K562 (cell line): ENCODE results near the gene NUBP2. TPM values are rescaled to one million over a fixed set of nuclear protein-coding genes. Genes with fewer than 3 reads are reported as not detected.
A peak's percentile ranks its signal among the peaks of the same experiment; 100 is the strongest.

Experiments
- ATF4 ChIP-seq: fragments of 450-650 bp; formaldehyde crosslinking; IDR thresholded peaks from 2 replicates; pipeline ENCODE4 v1.4.0; 2022; ENCODE audit warnings: mild to moderate bottlenecking, moderate library complexity
- E2F8 ChIP-seq: fragments of 450-650 bp; IDR thresholded peaks from 2 replicates; pipeline ENCODE4 v1.7.1; 2018; ENCODE audit warnings: mild to moderate bottlenecking, low read depth; ENCODE audit not compliant: partially characterized antibody
- HES1 ChIP-seq: fragments of 450-650 bp; IDR thresholded peaks from 2 replicates; pipeline ENCODE4 v1.6.1; 2016; ENCODE audit warnings: low read depth, mild to moderate bottlenecking, moderate library complexity
- NCOA2 ChIP-seq, 2 experiments: fragments of 450-650 bp; IDR thresholded peaks; 2 replicates each; pipeline ENCODE4 v1.6.1; 2018; ENCODE audit warnings: mild to moderate bottlenecking in 2 of 2, moderate library complexity in 1 of 2; ENCODE audit not compliant: partially characterized antibody in 2 of 2
- NR2C2 ChIP-seq, 2 experiments: fragments of 200-800 bp in 1 of 2; sonication (Bioruptor generic) in 1 of 2; sonication (generic) in 1 of 2; formaldehyde crosslinking in 1 of 2; IDR thresholded peaks; 2 replicates each; pipeline versions ENCODE4 v1.6.1 to v1.8.0; 2016 to 2022; ENCODE audit warnings: mild to moderate bottlenecking in 1 of 2, missing compliant biosample characterization in 1 of 2, missing genetic modification characterization in 1 of 2, missing genetic modification reagents in 1 of 2
- PRPF4 ChIP-seq: fragments of 200-400 bp; formaldehyde crosslinking; IDR thresholded peaks from one replicate; pipeline ENCODE4 v1.6.1; 2017; ENCODE audit warnings: low read length, low read depth, mild to moderate bottlenecking; ENCODE audit not compliant: insufficient read depth, poor library complexity, severe bottlenecking
- RBFOX2 ChIP-seq: fragments of 200-400 bp; formaldehyde crosslinking; IDR thresholded peaks from 2 replicates; pipeline ENCODE4 v1.6.1; 2017; ENCODE audit warnings: low read depth, mild to moderate bottlenecking, low read length, moderate library complexity
- RNF2 ChIP-seq: sonication (generic); IDR thresholded peaks from 2 replicates; pipeline ENCODE4 v1.6.1; 2016
- SLC30A9 ChIP-seq: fragments of 250-450 bp; sonication (Bioruptor Pico); IDR thresholded peaks from 2 replicates; pipeline ENCODE4 v1.8.0; 2022; ENCODE audit warnings: mild to moderate bottlenecking, moderate library complexity
- TBP ChIP-seq: optimal IDR thresholded peaks from 2 replicates; pipeline ENCODE3; 2011; ENCODE audit warnings: low read depth, low read length, improper control_type of control experiment
- U2AF1 ChIP-seq: fragments of 200-400 bp; formaldehyde crosslinking; optimal IDR thresholded peaks from 2 replicates; pipeline ENCODE3; 2017; ENCODE audit warnings: mild to moderate bottlenecking, low read depth, low read length, moderate library complexity
- ZKSCAN3 ChIP-seq: fragments of 250-450 bp; sonication (Bioruptor Pico); IDR thresholded peaks from 2 replicates; pipeline ENCODE4 v1.4.0; 2020
- ZNF133 ChIP-seq: fragments of 250-450 bp; sonication (Bioruptor Pico); IDR thresholded peaks from 2 replicates; pipeline ENCODE4 v1.4.0; 2020; ENCODE audit warnings: mild to moderate bottlenecking
- ZNF280B ChIP-seq: fragments of 250-450 bp; sonication (Bioruptor Pico); IDR thresholded peaks from 2 replicates; pipeline ENCODE4 v1.5.1; 2021; ENCODE audit warnings: mild to moderate bottlenecking
- ZNF408 ChIP-seq: fragments of 250-450 bp; sonication (Bioruptor Pico); IDR thresholded peaks from 2 replicates; pipeline ENCODE4 v1.4.0; 2020; ENCODE audit warnings: low read depth, mild to moderate bottlenecking, moderate library complexity
- ZNF707 ChIP-seq: fragments of 250-450 bp; sonication (Bioruptor Pico); conservative IDR thresholded peaks from 2 replicates; pipeline ENCODE4 v1.8.0; 2022; ENCODE audit warnings: inconsistent platforms, mild to moderate bottlenecking, moderate library complexity
- ZNF77 ChIP-seq: fragments of 250-450 bp; sonication (Bioruptor Pico); IDR thresholded peaks from 2 replicates; pipeline ENCODE4 v1.5.0; 2020
- polyA plus RNA-seq, 8 experiments: library from polyadenylated mRNA; depleted of rRNA in 4 of 8; stranded (reverse) in 5 of 8; unstranded in 3 of 8; fragments of >200 nt; fragmentation: Nextera tagmentation in 2 of 8; fragmentation: Illumina TruSeq in 1 of 8; extraction: Ambion mirVana in 2 of 8; extraction: Trizol in 1 of 8; gene quantifications; 2 replicates each; pipeline versions ENCODE4 v1.2.1 to v1.2.3, GENCODE V29; 2011 to 2014; ENCODE audit warnings: inconsistent platforms in 1 of 8, missing spikeins in 1 of 8
- total RNA-seq, 7 experiments: library from RNA; depleted of rRNA in 6 of 7; stranded (reverse); fragments of >200 nt in 6 of 7; fragmentation: Illumina TruSeq in 2 of 7; extraction: Trizol in 2 of 7; gene quantifications; 2 replicates each; pipeline versions ENCODE4 v1.2.1 to v1.2.3, GENCODE V29; 2011 to 2021; ENCODE audit warnings: low replicate concordance in 1 of 7
- TF ChIP-seq, protein P1 (sequence below), 2 experiments: fragments of 150-350 bp in 1 of 2; IDR thresholded peaks; 2 replicates each; pipeline ENCODE4 v1.6.1; 2012 to 2016; ENCODE audit warnings: low read depth in 2 of 2, low read length in 2 of 2, mild to moderate bottlenecking in 1 of 2, moderate library complexity in 1 of 2

Gene NUBP2
- total and polyA plus RNA-seq, 9 of the 15 experiments (the other 6 are each of a cell fraction or from before 2014, with no cell fraction given), result 1.8 to 115 (median 24.0) TPM

GRCh38 chr16:1832838-1833454 is 50.2 kb downstream of the NUBP2 start (continued):
- peak; percentile 43 for TF ChIP-seq E2F8
- peak; percentile 44; the same call in 1 of the 2 replicates for TF ChIP-seq ATF4 (CRISPR knock-in tag)
- TF ChIP-seq ZNF280B, result no peak
- TF ChIP-seq RBFOX2, result no peak
- peak; percentile 90 for TF ChIP-seq RNF2
- no peak for TF ChIP-seq ZNF408
- TF ChIP-seq HES1, result peak; percentile 96
- TF ChIP-seq NR2C2 (CRISPR knock-in tag; IDR thresholded peaks at IDR 0.05), result no peak
- peak; percentile 55 for TF ChIP-seq NR2C2 (tag; IDR thresholded peaks at IDR 0.05)
- peak in 1 of 2 experiments; percentile 82 for TF ChIP-seq NCOA2 (IDR thresholded peaks at IDR 0.05; ENCODE audit: partially characterized antibody in 2 of 2)
- TF ChIP-seq U2AF1, result no peak
- TF ChIP-seq ZKSCAN3 (CRISPR knock-in tag), result no peak
- TF ChIP-seq ZNF77 (CRISPR knock-in tag), result no peak
- TF ChIP-seq ZNF707 (CRISPR knock-in tag), result no peak
- TF ChIP-seq, protein P1, sequence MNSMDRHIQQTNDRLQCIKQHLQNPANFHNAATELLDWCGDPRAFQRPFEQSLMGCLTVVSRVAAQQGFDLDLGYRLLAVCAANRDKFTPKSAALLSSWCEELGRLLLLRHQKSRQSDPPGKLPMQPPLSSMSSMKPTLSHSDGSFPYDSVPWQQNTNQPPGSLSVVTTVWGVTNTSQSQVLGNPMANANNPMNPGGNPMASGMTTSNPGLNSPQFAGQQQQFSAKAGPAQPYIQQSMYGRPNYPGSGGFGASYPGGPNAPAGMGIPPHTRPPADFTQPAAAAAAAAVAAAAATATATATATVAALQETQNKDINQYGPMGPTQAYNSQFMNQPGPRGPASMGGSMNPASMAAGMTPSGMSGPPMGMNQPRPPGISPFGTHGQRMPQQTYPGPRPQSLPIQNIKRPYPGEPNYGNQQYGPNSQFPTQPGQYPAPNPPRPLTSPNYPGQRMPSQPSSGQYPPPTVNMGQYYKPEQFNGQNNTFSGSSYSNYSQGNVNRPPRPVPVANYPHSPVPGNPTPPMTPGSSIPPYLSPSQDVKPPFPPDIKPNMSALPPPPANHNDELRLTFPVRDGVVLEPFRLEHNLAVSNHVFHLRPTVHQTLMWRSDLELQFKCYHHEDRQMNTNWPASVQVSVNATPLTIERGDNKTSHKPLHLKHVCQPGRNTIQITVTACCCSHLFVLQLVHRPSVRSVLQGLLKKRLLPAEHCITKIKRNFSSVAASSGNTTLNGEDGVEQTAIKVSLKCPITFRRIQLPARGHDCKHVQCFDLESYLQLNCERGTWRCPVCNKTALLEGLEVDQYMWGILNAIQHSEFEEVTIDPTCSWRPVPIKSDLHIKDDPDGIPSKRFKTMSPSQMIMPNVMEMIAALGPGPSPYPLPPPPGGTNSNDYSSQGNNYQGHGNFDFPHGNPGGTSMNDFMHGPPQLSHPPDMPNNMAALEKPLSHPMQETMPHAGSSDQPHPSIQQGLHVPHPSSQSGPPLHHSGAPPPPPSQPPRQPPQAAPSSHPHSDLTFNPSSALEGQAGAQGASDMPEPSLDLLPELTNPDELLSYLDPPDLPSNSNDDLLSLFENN (IDR thresholded peaks at IDR 0.05; ENCODE audit: low read depth in 2 of 2, low read length in 2 of 2), result peak in 1 of 2 experiments; percentile 83; a peak in 2 of 4 replicates
- no peak for TF ChIP-seq ZNF133 (CRISPR knock-in tag)
- no peak for TF ChIP-seq SLC30A9
- TF ChIP-seq PRPF4, result no peak
- TF ChIP-seq TBP, result peak; percentile 57
